Measurements from ENCODE around the gene CILP2.
A peak's percentile ranks its signal among the peaks of the same experiment; 100 is the strongest.

CILP2 gene

DNA sequence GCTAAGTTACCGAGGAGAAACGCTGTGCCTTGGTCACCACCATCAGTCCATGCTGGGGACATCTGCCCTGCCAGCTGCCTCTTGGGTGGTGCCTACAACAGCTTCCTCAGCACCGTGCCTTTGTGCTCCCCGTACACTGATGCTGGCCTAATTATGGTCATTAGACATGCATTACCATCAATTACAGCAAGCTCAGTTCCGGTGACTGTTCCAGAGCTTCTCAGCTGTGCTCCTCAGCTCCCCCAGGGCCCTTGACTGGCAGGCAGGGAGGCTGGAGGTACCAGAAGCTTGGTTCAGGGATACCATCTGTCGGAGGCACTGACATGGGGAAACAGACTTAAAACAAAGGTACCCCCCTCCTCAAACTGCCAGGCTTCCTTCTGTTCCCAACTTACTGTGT is 40.2 kb downstream of the CILP2 start:
- in situ Hi-C loops (cut with HindIII; ENCODE audit: low pct_unique_long_range_greater_than_20kb, low sequenced_read_pairs), result no loop called here
- TF ChIP-seq JUND (IDR thresholded peaks at IDR 0.05; ENCODE audit: low read depth), result no peak
- DNase-seq (ENCODE audit: low read depth in 1 of 2, low spot score in 1 of 2), result no peak

DNA sequence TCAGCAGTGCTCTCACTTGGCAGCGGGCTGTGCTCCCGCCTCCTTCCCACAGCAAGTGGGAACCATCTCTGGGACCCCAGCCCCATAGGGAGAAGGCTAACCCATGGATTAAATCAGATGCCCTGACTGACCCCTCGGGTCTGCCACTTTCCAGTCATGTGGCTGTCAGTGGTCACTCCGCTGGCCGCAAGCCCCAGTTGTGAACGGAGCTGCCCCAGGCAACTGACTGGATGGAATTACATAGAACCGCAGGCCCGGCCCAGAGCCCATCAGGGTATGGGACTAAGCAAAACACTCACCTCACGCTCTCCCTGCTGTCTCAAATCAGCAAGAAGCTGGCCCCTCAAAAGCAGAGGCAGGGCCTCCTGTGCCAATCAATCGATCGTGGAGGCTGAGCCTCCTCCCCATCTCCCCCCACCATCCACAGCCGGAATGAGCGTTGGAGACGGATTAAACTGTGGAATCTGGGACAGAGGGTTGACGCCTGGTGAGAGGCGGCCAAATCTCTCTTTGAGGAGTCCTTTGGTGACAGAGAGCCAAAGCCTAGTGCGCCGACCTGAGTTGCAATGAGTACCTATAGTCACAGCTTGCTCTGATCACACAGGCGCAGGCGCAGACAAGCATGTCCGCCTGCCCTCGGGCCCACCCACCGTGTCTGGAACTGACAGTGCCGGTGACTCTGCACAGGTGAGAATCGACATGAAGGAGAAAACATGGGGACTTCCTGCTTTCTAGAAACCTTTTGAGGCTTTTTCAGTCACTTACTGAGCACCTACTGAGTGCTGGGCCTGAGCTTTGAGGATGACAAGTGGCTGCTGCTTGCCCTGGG is 41.7 kb downstream of the CILP2 start:
- TF ChIP-seq JUND (IDR thresholded peaks at IDR 0.05; ENCODE audit: low read depth), result no peak
- in situ Hi-C loops (cut with HindIII; ENCODE audit: low pct_unique_long_range_greater_than_20kb, low sequenced_read_pairs), result no loop called here
- DNase-seq (ENCODE audit: low read depth in 1 of 2, low spot score in 1 of 2), result no peak

DNA sequence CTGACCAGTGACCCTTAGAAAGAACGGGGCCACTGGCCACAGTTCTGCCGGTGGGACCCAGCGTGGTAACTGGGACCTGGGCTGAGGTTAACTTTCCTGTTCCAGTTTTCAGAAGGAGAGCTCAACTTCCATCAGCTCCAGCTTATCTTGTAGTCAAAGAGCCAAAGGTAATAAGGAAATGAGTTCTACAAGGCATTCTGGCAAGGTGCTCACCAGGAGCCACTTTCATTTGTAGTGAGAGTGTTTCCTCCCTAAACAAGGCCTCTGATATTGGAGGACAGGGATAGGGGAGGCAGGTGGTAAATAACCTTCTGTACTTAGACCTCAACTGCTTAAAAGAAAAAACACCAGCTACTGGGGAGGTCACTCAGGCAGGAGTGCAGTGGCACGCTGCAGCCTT is 42.4 kb downstream of the CILP2 start:
- no peak for DNase-seq (ENCODE audit: low read depth in 1 of 2, low spot score in 1 of 2)
- in situ Hi-C loops (cut with HindIII; ENCODE audit: low pct_unique_long_range_greater_than_20kb, low sequenced_read_pairs), result no loop called here
- no peak for TF ChIP-seq JUND (IDR thresholded peaks at IDR 0.05; ENCODE audit: low read depth)

DNA sequence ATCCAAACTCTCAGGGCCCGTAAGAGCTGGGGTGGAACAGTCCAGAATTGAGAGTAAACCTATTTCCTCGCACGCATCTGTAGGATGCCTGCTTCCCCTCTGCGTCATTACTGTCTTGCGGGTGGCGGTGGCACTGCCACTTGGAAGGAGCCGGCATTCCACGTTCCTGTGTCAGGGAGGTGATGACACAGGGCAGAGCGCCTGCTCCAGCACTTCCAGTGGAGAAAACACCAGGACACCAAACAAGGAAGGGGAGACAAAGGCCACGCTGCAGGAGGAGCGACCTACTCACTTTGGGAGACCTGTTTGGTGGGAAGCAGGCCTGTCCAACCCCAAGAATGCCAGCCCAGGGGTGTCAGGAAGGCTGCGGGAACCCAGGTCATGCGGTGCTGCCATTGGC is 43.3 kb downstream of the CILP2 start:
- in situ Hi-C loops (cut with HindIII; ENCODE audit: low pct_unique_long_range_greater_than_20kb, low sequenced_read_pairs), result no loop called here
- no peak for DNase-seq (ENCODE audit: low read depth in 1 of 2, low spot score in 1 of 2)
- TF ChIP-seq JUND (IDR thresholded peaks at IDR 0.05; ENCODE audit: low read depth), result no peak

DNA sequence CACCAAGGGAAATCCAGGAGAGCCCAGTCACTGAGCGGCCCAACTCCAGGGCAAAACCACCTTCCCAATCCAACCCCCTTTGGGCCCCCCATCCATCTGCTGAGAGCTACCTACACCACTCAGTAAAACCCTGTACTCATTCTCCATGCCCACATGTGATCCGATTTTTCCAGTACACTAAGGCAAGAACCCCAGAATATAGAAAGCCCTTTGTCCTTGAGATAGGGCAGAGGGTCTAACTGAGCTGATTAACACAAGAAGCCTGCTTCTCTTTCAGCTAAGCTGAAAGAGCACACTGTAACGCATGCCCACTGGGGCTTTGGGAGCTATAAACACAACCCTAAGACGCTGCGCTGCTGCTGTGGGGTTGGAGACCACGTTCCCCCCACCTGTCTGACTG is 44.4 kb downstream of the CILP2 start:
- in situ Hi-C loops (cut with HindIII; ENCODE audit: low pct_unique_long_range_greater_than_20kb, low sequenced_read_pairs), result no loop called here
- TF ChIP-seq JUND (IDR thresholded peaks at IDR 0.05; ENCODE audit: low read depth), result no peak
- no peak for DNase-seq (ENCODE audit: low read depth in 1 of 2, low spot score in 1 of 2)

DNA sequence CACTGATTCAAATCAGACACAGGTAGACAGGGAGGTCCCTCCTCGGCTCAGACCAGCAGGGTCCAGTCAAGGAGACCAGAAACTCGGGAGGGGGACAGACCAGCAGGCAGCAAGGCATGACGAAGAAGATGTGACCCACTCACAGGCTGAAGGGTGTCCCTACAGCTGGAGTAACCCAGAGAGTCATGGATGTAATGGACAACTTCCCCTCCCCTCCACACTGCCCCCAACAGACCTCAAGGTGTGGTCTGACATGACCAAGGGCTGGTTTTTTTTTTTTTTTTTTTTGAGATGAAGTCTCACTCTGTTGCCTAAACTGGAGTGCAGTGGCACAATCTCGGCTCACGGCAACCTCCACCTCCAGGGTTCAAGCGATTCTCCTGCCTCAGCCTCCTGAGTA is 46.3 kb downstream of the CILP2 start:
- in situ Hi-C loops (cut with HindIII; ENCODE audit: low pct_unique_long_range_greater_than_20kb, low sequenced_read_pairs), result no loop called here
- no peak for DNase-seq (ENCODE audit: low read depth in 1 of 2, low spot score in 1 of 2)
- TF ChIP-seq JUND (IDR thresholded peaks at IDR 0.05; ENCODE audit: low read depth), result no peak

DNA sequence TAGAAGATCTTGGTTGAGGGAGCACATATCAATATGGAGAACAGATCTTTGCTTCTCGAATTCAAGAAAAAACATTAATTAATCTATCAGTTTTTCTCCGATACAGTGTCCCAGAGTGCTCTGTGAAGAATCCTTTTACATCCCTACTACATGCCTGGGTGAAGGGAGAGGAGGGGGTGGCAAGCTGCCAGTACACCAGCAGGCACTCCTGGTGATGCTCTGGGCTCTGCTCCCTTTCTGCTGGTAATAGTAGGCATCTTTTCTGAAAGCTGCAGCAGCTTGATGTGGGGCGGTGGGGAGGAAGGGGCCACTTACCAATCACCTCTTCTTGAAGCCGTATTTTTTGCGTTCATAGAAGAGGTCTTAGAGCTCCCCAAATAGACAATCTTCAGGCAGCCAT is 49.7 kb downstream of the CILP2 start:
- in situ Hi-C loops (cut with HindIII; ENCODE audit: low pct_unique_long_range_greater_than_20kb, low sequenced_read_pairs), result no loop called here
- TF ChIP-seq JUND (IDR thresholded peaks at IDR 0.05; ENCODE audit: low read depth), result no peak
- DNase-seq (ENCODE audit: low read depth in 1 of 2, low spot score in 1 of 2), result no peak

DNA sequence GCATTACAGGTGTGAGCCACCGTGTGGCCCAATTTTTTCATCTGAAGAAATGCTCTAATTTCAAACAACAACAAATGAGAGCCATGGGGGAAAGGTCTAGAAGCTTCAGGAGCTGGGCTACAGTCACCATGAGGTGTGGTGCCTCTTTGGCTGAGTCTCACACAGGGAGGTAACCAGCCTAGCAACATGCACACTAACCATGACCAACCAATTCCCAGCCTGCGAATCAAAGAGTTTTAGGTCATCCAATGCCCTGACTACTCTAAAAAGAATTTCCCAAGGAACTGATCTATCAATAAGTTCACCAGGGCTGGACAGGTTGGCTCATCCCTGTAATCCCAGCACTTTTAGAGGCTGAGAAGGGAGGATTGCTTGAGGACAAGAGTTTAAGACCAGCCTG is 50.5 kb downstream of the CILP2 start:
- no peak for DNase-seq (ENCODE audit: low read depth in 1 of 2, low spot score in 1 of 2)
- TF ChIP-seq JUND (IDR thresholded peaks at IDR 0.05; ENCODE audit: low read depth), result no peak

DNA sequence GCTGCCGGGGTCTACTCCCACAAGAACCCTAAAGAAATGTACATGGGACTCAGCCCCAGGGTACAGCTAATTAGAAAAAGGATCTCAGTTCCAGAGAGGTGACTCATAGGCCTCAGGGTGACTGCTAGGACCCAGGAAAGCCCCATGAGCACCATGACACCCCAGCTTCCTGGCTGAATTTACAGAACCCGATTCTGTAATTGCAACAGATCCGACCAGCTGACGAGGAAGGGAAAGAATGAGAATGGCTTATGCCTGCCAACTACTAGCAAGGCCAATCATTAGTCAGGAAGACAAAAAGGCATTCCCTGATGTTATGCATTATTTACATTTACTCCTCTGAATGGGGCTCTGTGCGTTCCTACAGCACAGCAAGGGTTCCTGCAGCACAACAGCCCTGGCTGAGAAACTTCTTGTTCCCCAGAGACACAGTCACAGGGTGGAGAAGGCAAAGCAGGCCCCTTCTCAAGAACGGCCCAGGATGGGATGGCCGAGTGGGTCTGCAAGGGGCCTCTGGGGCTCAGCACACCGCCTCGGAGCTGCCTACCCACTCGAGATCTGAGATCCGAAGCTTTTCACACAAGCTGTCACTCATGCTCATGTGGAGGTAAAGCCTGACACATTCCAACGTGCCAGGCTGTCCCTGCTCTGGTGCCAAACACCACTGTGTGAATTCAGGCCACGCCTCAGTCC is 53.2 kb downstream of the CILP2 start:
- DNase-seq (ENCODE audit: low read depth in 1 of 2, low spot score in 1 of 2), result peak; percentile 31 to 66

More for the DNA sequence above, 50.5 kb downstream of the CILP2 start:
- in situ Hi-C loops (cut with HindIII; ENCODE audit: low pct_unique_long_range_greater_than_20kb, low sequenced_read_pairs), result no loop called here

DNA sequence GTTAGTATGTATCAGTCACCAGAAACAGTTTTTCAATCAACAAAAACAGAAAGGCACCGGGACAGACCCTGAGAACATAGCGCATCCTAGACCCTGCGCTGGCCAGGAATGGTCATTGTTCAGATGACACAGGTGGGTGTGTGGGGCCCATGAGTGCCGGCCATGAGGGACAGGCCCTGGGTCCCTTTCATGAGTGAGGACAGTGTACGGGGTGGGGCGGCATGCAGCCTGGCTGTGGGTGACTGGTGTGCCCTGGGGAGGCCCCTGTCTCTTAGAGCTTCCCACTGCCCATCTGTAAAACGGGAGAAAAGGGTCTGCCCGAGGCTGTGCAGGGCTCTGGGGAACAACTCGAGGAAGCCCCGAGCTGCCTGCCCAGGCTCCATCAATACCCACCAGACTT is 54.6 kb downstream of the CILP2 start:
- in situ Hi-C loops (cut with HindIII; ENCODE audit: low pct_unique_long_range_greater_than_20kb, low sequenced_read_pairs), result no loop called here
- no peak for TF ChIP-seq JUND (IDR thresholded peaks at IDR 0.05; ENCODE audit: low read depth)
- DNase-seq (ENCODE audit: low read depth in 1 of 2, low spot score in 1 of 2), result no peak

More for the DNA sequence above, 53.2 kb downstream of the CILP2 start:
- TF ChIP-seq JUND (IDR thresholded peaks at IDR 0.05; ENCODE audit: low read depth), result no peak
- in situ Hi-C loops (cut with HindIII; ENCODE audit: low pct_unique_long_range_greater_than_20kb, low sequenced_read_pairs), result no loop called here

DNA sequence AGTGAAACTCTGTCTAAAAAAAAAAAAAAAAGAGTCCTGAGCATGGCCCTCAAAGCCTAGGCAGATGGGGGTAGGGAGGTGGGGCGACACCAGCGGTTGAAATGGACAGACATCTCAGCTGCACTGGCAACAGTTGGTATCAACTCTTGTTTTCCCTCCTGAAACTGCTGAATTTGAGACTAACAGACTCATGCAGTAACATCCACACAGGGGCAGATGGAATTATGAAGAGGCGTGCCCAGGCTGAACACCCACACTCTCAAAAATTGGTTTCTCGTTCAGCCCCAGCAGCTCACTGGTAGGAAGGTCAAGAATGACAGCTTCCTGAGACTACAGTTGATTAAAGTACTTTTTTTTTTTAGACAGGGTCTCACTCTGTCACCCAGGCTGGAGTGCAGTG is 56.3 kb downstream of the CILP2 start:
- in situ Hi-C loops (cut with HindIII; ENCODE audit: low pct_unique_long_range_greater_than_20kb, low sequenced_read_pairs), result no loop called here
- no peak for DNase-seq (ENCODE audit: low read depth in 1 of 2, low spot score in 1 of 2)
- no peak for TF ChIP-seq JUND (IDR thresholded peaks at IDR 0.05; ENCODE audit: low read depth)

DNA sequence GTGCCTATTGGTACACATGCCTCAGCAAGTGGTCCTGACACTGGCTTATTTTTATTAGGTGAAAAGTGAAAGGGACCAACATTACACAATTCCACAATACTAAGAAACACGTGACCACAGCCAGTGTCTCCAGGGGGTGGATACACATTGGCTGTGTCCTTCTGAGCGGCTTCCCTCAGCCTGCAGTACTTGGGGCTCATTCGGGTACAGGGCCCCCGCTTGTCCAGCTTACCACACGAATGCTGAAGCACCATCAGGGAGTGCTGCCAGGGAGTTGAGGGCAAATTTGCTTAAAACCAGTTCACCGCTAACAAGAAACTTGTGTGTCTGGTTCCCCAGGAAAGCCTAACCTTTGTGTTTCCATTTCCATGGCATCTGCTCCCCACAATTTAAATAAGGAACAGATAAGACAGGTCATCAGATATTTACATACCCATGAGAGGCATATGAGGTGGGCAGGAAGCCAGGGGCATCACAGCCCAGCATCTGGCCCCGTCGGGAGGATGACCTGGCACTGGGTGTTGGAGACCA is 57.2 kb downstream of the CILP2 start:
- TF ChIP-seq JUND (IDR thresholded peaks at IDR 0.05; ENCODE audit: low read depth), result no peak
- in situ Hi-C loops (cut with HindIII; ENCODE audit: low pct_unique_long_range_greater_than_20kb, low sequenced_read_pairs), result no loop called here
- DNase-seq (ENCODE audit: low read depth in 1 of 2, low spot score in 1 of 2), result peak; percentile 28 to 71

All from T47D (cell line).